Left lung (tissue), 10 donors: ENCODE data around the gene ADAMTS10. TPM values are rescaled to one million over a fixed set of nuclear protein-coding genes. Genes with fewer than 3 reads are reported as not detected.

Experiments
- ATAC-seq: fragments of 200-7000 bp; cut with Tn5 transposase; one replicate; pipeline ENCODE4 v1.9.1; 2020; ENCODE audit warnings: moderate library complexity
- DNase-seq, 4 donors: peaks; one replicate each; pipeline ENCODE4 v3.0.0-alpha.2; 2013 to 2020
- H3K27ac ChIP-seq, 2 donors: fragments of 200-600 bp; sonication (generic) in 1 of 2; one replicate each; pipeline versions ENCODE4 v1.5.0 to v1.8.0; 2020 to 2021
- H3K27me3 ChIP-seq, 2 donors: fragments of 200-600 bp; sonication (generic) in 1 of 2; one replicate each; pipeline versions ENCODE4 v1.5.0 to v1.8.0; 2020 to 2021
- H3K36me3 ChIP-seq, 2 donors: fragments of 200-600 bp; sonication (generic) in 1 of 2; one replicate each; pipeline versions ENCODE4 v1.5.0 to v1.8.0; 2020 to 2021
- H3K4me1 ChIP-seq, 2 donors: fragments of 200-600 bp; one replicate each; pipeline ENCODE4 v1.8.0; 2021
- H3K4me3 ChIP-seq, 2 donors: fragments of 200-600 bp; sonication (generic) in 1 of 2; one replicate each; pipeline versions ENCODE4 v1.5.0 to v1.8.0; 2020 to 2021; ENCODE audit warnings: mild to moderate bottlenecking in 1 of 2
- H3K9me3 ChIP-seq, 2 donors: fragments of 200-600 bp; sonication (generic) in 1 of 2; one replicate each; pipeline versions ENCODE4 v1.5.0 to v1.8.0; 2020 to 2021
- CTCF ChIP-seq, 2 donors: fragments of 200-600 bp; sonication (generic) in 1 of 2; IDR thresholded peaks; one replicate each; pipeline versions ENCODE4 v1.5.0 to v1.8.0; 2021; ENCODE audit warnings: antibody characterized with exemption in 2 of 2
- intact Hi-C, 2 donors: fragments of 100-400 bp; cut with DNase I; formaldehyde crosslinking; loops; one replicate each; pipeline versions ENCODE4 v1.11.2 to v1.14.2; 2022
- polyA plus RNA-seq, 6 donors: library from polyadenylated mRNA; unstranded; fragments of 120-200 nt; gene quantifications; one replicate each; pipeline ENCODE4 v1.2.1, GENCODE V29; 2013; ENCODE audit not compliant: insufficient read length in 6 of 6
- total RNA-seq, 2 donors: library from RNA; stranded (reverse); fragmentation: NEBNext Ultra II Directional; extraction: Animal tissue kit (Norgen Biotek cat#: 25700); gene quantifications; one replicate each; pipeline ENCODE4 v1.2.1, GENCODE V29; 2021
- donor health status: DM: no; HTN: yes; CAD: no.
- donor health status: DM: no; HTN: no; CAD: no.

Gene ADAMTS10
- total and polyA plus RNA-seq, 8 donors = 18.5 to 72.2 (median 56.9) TPM

GRCh38 chr19:8611877-8612806, 1.6 kb upstream of the ADAMTS10 start:
- intact Hi-C loops = no loop called here
- no peak for TF ChIP-seq CTCF (IDR thresholded peaks at IDR 0.05)
- Histone ChIP-seq H3K9me3 (no peaks in the 10 kb centered on the region), H3K36me3 (no peaks in the 10 kb centered on the region), H3K27me3 (peaks cover 0 to 42% of the 10 kb centered on the region in 2 donors), H3K4me3 (no peak overlapping the region), H3K27ac (peak overlapping the region in 1 of 2 donors; percentile 7), H3K4me1 (peaks cover 0 to 30% of the 10 kb centered on the region in 2 donors)
- DNase-seq (peak in 1 of 4 donors; percentile 44), ATAC-seq (peak; percentile 30)

- Histone ChIP-seq H3K9me3 (no peaks in the 10 kb centered on the region), H3K27me3 (peaks cover 0 to 35% of the 10 kb centered on the region in 2 donors), H3K4me1 (peaks cover 0 to 30% of the 10 kb centered on the region in 2 donors), H3K36me3 (no peaks in the 10 kb centered on the region), H3K27ac (no peak overlapping the region), H3K4me3 (no peak overlapping the region)
- intact Hi-C loops = no loop called here
- peak in 2 of 4 donors; percentile 19 to 71 for DNase-seq
- ATAC-seq = no peak
- TF ChIP-seq CTCF (IDR thresholded peaks at IDR 0.05) = no peak
These were observed 919 bp upstream of the ADAMTS10 start for GRCh38 chr19:8611391-8611876.

GRCh38 chr19:8610936-8611300, 403 bp upstream of the ADAMTS10 start:
- ATAC-seq (no peak), DNase-seq (peak in 1 of 4 donors; percentile 21)
- intact Hi-C loops = no loop called here
- H3K27ac ChIP-seq = peak overlapping the region; percentile 37 to 65
- H3K9me3 ChIP-seq = no peaks in the 10 kb centered on the region
- H3K4me1 ChIP-seq = peaks cover 0 to 28% of the 10 kb centered on the region in 2 donors
- H3K4me3 ChIP-seq = peak overlapping the region in 1 of 2 donors; percentile 47
- no peak for TF ChIP-seq CTCF (IDR thresholded peaks at IDR 0.05)
- peaks cover 0 to 30% of the 10 kb centered on the region in 2 donors for H3K27me3 ChIP-seq
- H3K36me3 ChIP-seq = no peaks in the 10 kb centered on the region

- ATAC-seq = peak; percentile 72
- intact Hi-C loops = no loop called here
These were observed 1.1 kb downstream of the ADAMTS10 start for GRCh38 chr19:8609279-8610040.

More at GRCh38 chr19:8609279-8610040, 1.1 kb downstream of the ADAMTS10 start:
- Histone ChIP-seq H3K27ac (peak overlapping the region; percentile 51 to 76), H3K27me3 (peaks cover 0 to 30% of the 10 kb centered on the region in 2 donors), H3K9me3 (peaks cover 0 to 8% of the 10 kb centered on the region in 2 donors), H3K4me1 (peaks cover 0 to 18% of the 10 kb centered on the region in 2 donors), H3K36me3 (peaks cover 0 to 7% of the 10 kb centered on the region in 2 donors), H3K4me3 (peak overlapping the region; percentile 46 to 47)
- no peak for TF ChIP-seq CTCF (IDR thresholded peaks at IDR 0.05)
- peak; percentile 54 to 82 (median 64) for DNase-seq
